GM12874 (cell line): ENCODE measurements around the gene ABCB4.

Source experiments
- CTCF ChIP-seq: IDR thresholded peaks from 2 replicates; pipeline ENCODE4 v1.5.1; 2011; ENCODE audit warnings: low read depth, mild to moderate bottlenecking, control low read depth, low read length, moderate library complexity; ENCODE audit not compliant: insufficient read depth

Gene ABCB4

DNA sequence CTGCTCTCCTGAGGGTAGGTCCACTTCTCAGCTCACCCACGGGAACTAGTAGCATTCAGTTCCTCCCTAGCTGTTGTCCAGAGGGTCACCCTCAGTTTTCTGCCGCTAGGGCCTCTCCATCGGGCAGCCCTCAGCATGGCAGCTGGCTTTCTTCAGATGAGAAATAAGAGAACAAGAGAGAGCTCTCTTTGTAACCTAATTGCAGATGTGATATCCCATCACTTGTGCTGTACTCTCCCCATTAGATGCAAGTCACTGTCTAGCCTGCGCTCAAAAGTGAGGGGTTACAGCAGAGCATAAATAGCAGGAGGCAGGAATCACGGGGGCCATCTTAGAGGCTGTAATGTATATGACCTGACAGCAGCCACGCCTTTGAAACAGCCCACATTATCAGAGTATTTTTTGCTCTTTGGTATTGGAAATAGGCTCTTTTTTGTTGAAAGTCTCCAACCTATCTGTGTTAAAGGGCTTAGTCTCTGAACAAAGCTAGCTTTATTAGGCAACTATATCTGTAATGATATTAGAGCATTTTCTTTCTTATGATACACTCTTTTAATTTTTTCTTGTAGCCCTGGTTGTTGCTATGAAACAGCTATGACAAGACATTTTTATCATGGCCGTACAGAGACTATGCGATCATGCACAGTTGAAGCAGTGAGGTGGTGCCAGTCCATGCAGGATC, 84.3 kb downstream of the ABCB4 start:
- no peak for TF ChIP-seq CTCF

DNA sequence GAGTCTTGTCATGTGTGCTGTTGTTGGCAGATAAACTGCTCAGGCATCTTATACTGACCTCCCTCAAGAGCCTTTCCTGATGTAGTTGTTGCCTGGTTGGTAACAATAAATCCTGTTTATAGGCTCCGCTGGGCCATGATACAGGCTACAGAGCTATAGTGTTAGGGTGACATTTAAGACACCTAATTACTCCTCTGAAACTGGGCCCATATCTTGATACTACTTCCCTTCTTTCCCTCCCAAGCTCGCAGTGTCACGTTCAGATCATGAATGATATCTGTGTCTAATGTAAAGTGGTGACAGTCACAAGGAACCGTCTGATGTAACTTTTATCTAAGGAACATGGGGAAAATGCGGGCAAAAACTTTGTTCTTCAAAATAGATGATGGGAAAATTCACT, 94.6 kb downstream of the ABCB4 start:
- no peak for TF ChIP-seq CTCF

GRCh38 chr7:87375662-87376435, 99.6 kb downstream of the ABCB4 start:
- no peak for TF ChIP-seq CTCF

DNA sequence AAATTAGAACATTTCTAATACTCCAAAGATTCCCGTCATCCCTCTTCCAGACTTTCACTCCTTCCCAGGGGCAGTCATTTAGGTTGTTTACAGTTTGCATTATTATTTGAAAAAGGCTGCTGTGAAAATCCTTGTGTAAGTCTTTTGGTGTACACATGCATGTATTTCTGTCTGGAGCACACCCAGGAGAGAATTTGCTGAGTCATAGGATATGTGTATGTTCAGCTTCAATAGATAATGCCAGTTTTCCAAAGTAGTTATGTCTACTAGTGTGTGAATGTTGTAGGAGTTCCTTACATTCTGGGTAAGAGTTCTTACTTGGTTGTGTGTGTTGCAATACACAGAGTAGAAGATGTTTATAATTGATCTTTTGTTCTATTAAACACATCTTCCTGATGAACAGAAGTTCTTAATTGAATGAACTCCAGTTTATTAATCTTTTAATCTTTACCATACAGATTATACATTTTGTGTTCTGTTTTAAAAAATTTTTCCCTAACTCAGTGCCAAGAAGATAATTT, 104.8 kb downstream of the ABCB4 start:
- no peak for TF ChIP-seq CTCF

GRCh38 chr7:87369216-87369615, 106.3 kb downstream of the ABCB4 start:
- TF ChIP-seq CTCF = no peak

GRCh38 chr7:87364246-87364645, 111.2 kb downstream of the ABCB4 start:
- no peak for TF ChIP-seq CTCF

- TF ChIP-seq CTCF = no peak
These were observed 112.1 kb downstream of the ABCB4 start for GRCh38 chr7:87363342-87363741.
